ENCODE data around the gene MSANTD3.

DNA sequence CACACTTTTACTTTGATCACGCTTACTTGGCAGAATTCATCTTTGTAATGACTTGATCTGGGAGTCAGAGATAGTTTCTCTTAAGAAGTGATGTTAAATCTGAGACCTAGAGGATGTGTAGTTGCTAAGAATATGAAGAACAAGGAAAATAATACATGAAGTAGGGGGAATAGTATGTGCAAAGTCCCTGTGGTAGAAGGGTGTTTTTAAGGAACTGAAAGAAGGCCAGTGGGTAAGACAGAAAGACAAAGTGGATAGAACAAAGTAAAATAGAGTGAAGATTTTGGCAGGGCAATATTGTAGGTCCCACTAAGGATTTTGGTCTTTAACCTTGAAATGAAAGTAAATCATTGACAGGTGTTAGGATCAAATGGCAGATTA is 17.8 kb upstream of the MSANTD3 start:
- TF ChIP-seq, protein P1, sequence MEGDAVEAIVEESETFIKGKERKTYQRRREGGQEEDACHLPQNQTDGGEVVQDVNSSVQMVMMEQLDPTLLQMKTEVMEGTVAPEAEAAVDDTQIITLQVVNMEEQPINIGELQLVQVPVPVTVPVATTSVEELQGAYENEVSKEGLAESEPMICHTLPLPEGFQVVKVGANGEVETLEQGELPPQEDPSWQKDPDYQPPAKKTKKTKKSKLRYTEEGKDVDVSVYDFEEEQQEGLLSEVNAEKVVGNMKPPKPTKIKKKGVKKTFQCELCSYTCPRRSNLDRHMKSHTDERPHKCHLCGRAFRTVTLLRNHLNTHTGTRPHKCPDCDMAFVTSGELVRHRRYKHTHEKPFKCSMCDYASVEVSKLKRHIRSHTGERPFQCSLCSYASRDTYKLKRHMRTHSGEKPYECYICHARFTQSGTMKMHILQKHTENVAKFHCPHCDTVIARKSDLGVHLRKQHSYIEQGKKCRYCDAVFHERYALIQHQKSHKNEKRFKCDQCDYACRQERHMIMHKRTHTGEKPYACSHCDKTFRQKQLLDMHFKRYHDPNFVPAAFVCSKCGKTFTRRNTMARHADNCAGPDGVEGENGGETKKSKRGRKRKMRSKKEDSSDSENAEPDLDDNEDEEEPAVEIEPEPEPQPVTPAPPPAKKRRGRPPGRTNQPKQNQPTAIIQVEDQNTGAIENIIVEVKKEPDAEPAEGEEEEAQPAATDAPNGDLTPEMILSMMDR (IDR thresholded peaks at IDR 0.05), result no peak
- TF ChIP-seq SP1 (CRISPR knock-in tag; conservative IDR thresholded peaks at IDR 0.05) (no peak), ZNF232 (CRISPR knock-in tag; IDR thresholded peaks at IDR 0.05) (no peak), FOXJ3 (CRISPR knock-in tag; IDR thresholded peaks at IDR 0.05; ENCODE audit: borderline replicate concordance) (no peak), HMGA2 (CRISPR knock-in tag; IDR thresholded peaks at IDR 0.05) (no peak), CREB1 (CRISPR knock-in tag; IDR thresholded peaks at IDR 0.05) (no peak), GTF2I (CRISPR knock-in tag; conservative IDR thresholded peaks at IDR 0.05) (no peak), ELF4 (CRISPR knock-in tag; IDR thresholded peaks at IDR 0.05; ENCODE audit: low read depth) (no peak)
- TF ChIP-seq, protein P2, sequence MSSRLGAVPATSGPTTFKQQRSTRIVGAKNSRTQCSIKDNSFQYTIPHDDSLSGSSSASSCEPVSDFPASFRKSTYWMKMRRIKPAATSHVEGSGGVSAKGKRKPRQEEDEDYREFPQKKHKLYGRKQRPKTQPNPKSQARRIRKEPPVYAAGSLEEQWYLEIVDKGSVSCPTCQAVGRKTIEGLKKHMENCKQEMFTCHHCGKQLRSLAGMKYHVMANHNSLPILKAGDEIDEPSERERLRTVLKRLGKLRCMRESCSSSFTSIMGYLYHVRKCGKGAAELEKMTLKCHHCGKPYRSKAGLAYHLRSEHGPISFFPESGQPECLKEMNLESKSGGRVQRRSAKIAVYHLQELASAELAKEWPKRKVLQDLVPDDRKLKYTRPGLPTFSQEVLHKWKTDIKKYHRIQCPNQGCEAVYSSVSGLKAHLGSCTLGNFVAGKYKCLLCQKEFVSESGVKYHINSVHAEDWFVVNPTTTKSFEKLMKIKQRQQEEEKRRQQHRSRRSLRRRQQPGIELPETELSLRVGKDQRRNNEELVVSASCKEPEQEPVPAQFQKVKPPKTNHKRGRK (CRISPR knock-in tag; IDR thresholded peaks at IDR 0.05; ENCODE audit: borderline replicate concordance), result no peak
- TF ChIP-seq, protein P3, sequence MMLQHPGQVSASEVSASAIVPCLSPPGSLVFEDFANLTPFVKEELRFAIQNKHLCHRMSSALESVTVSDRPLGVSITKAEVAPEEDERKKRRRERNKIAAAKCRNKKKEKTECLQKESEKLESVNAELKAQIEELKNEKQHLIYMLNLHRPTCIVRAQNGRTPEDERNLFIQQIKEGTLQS (CRISPR knock-in tag; conservative IDR thresholded peaks at IDR 0.05), result no peak
- TF ChIP-seq, protein P4, sequence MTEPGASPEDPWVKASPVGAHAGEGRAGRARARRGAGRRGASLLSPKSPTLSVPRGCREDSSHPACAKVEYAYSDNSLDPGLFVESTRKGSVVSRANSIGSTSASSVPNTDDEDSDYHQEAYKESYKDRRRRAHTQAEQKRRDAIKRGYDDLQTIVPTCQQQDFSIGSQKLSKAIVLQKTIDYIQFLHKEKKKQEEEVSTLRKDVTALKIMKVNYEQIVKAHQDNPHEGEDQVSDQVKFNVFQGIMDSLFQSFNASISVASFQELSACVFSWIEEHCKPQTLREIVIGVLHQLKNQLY (CRISPR knock-in tag; IDR thresholded peaks at IDR 0.05), result no peak
